Liver (tissue), 9 donors: ENCODE measurements around the gene FRS3. TPM values are rescaled to one million over a fixed set of nuclear protein-coding genes. Genes with fewer than 3 reads are reported as not detected.

Experiments
- DNase-seq: peaks from one replicate; pipeline ENCODE4 v3.0.0-alpha.2; 2017; ENCODE audit warnings: low spot score
- H3K27ac ChIP-seq, 2 donors: one replicate each; pipeline ENCODE4 v1.7.0; 2013; ENCODE audit warnings: inconsistent platforms in 2 of 2, low read length in 2 of 2, control low read depth in 1 of 2, low read depth in 1 of 2, mild to moderate bottlenecking in 1 of 2
- H3K27me3 ChIP-seq, 4 donors: one replicate each; pipeline versions ENCODE4 v1.6.1 to v1.7.0; 2013; ENCODE audit warnings: low read length in 3 of 4, inconsistent platforms in 1 of 4, mild to moderate bottlenecking in 1 of 4, moderate library complexity in 1 of 4; ENCODE audit not compliant: control insufficient read depth in 4 of 4, insufficient read depth in 4 of 4
- H3K36me3 ChIP-seq, 4 donors: one replicate each; pipeline versions ENCODE4 v1.6.1 to v1.7.0; 2013; ENCODE audit warnings: low read length in 3 of 4, mild to moderate bottlenecking in 3 of 4, low read depth in 1 of 4, moderate library complexity in 1 of 4; ENCODE audit not compliant: control insufficient read depth in 4 of 4, insufficient read depth in 3 of 4
- H3K4me1 ChIP-seq, 4 donors: one replicate each; pipeline versions ENCODE4 v1.6.1 to v1.7.0; 2013; ENCODE audit warnings: low read length in 3 of 4, mild to moderate bottlenecking in 3 of 4, moderate library complexity in 1 of 4; ENCODE audit not compliant: control insufficient read depth in 4 of 4, insufficient read depth in 4 of 4
- H3K4me3 ChIP-seq, 3 donors: one replicate each; pipeline versions ENCODE4 v1.6.1 to v1.7.0; 2013; ENCODE audit warnings: low read length in 3 of 3, control low read depth in 1 of 3, low read depth in 1 of 3, mild to moderate bottlenecking in 1 of 3
- H3K9ac ChIP-seq, 2 donors: one replicate each; pipeline ENCODE4 v1.7.0; 2013; ENCODE audit warnings: low read length in 2 of 2, mild to moderate bottlenecking in 2 of 2, moderate library complexity in 2 of 2, control low read depth in 1 of 2, low read depth in 1 of 2
- H3K9me3 ChIP-seq, 4 donors: one replicate each; pipeline versions ENCODE4 v1.6.1 to v1.7.0; 2013; ENCODE audit warnings: low read length in 3 of 4; ENCODE audit not compliant: control insufficient read depth in 4 of 4
- EGR1 ChIP-seq, 2 donors: IDR thresholded peaks; 2 replicates each; pipeline ENCODE4 v1.6.1; 2016 to 2018; ENCODE audit warnings: antibody characterized with exemption in 2 of 2, low read depth in 2 of 2
- FOXA1 ChIP-seq: IDR thresholded peaks from 2 replicates; pipeline ENCODE4 v1.6.1; 2016; ENCODE audit warnings: antibody characterized with exemption
- FOXA2 ChIP-seq: IDR thresholded peaks from 2 replicates; pipeline ENCODE4 v1.6.1; 2016; ENCODE audit warnings: antibody characterized with exemption
- GABPA ChIP-seq, 2 donors: IDR thresholded peaks in 1 of 2; conservative IDR thresholded peaks in 1 of 2; 2 replicates each; pipeline ENCODE4 v1.6.1; 2016; ENCODE audit warnings: antibody characterized with exemption in 2 of 2, mild to moderate bottlenecking in 1 of 2, moderate library complexity in 1 of 2
- HNF4A ChIP-seq, 2 donors: conservative IDR thresholded peaks; 2 replicates each; pipeline ENCODE4 v1.6.1; 2016; ENCODE audit warnings: antibody characterized with exemption in 2 of 2, mild to moderate bottlenecking in 2 of 2
- HNF4G ChIP-seq: IDR thresholded peaks from 2 replicates; pipeline ENCODE4 v1.6.1; 2016; ENCODE audit warnings: antibody characterized with exemption
- JUND ChIP-seq, 2 donors: IDR thresholded peaks; 2 replicates each; pipeline ENCODE4 v1.6.1; 2016; ENCODE audit warnings: antibody characterized with exemption in 2 of 2
- NR2F2 ChIP-seq: IDR thresholded peaks from 2 replicates; pipeline ENCODE4 v1.6.1; 2016; ENCODE audit warnings: antibody characterized with exemption
- RAD21 ChIP-seq, 2 donors: IDR thresholded peaks; 2 replicates each; pipeline ENCODE4 v1.6.1; 2016; ENCODE audit warnings: antibody characterized with exemption in 2 of 2, mild to moderate bottlenecking in 2 of 2
- RXRA ChIP-seq, 2 donors: IDR thresholded peaks; 2 replicates each; pipeline ENCODE4 v1.6.1; 2017 to 2018; ENCODE audit warnings: antibody characterized with exemption in 2 of 2, mild to moderate bottlenecking in 1 of 2
- SP1 ChIP-seq: IDR thresholded peaks from 2 replicates; pipeline ENCODE4 v1.6.1; 2018; ENCODE audit warnings: antibody characterized with exemption, mild to moderate bottlenecking
- TAF1 ChIP-seq: conservative IDR thresholded peaks from 2 replicates; pipeline ENCODE4 v1.6.1; 2016; ENCODE audit warnings: antibody characterized with exemption, mild to moderate bottlenecking
- YY1 ChIP-seq: IDR thresholded peaks from 2 replicates; pipeline ENCODE4 v1.6.1; 2016; ENCODE audit warnings: antibody characterized with exemption, mild to moderate bottlenecking
- ZBTB33 ChIP-seq: IDR thresholded peaks from 2 replicates; pipeline ENCODE4 v1.6.1; 2016; ENCODE audit warnings: antibody characterized with exemption
- WGBS: extraction: QIAGEN DNeasy Blood & Tissue Kit; methylation state at CpG from one replicate; pipeline ENCODE4 v1.1.7; 2013; 5-methylcytosine and 5-hydroxymethylcytosine counted together
- polyA plus RNA-seq, 2 donors: library from polyadenylated mRNA; stranded (reverse) in 1 of 2; unstranded in 1 of 2; fragments of 200-250 nt in 1 of 2; fragments of >200 nt in 1 of 2; fragmentation: Nextera tagmentation in 1 of 2; extraction: Ambion mirVana in 1 of 2; gene quantifications; one replicate each; pipeline versions ENCODE4 v1.2.1 to v1.2.3, GENCODE V29; 2013 to 2015
- total RNA-seq, 2 donors: library from RNA; depleted of rRNA; stranded (reverse); fragments of >200 nt; gene quantifications; one replicate each; pipeline ENCODE4 v1.2.3, GENCODE V29; 2014
- TF ChIP-seq, protein P1 (sequence below): IDR thresholded peaks from 2 replicates; pipeline ENCODE4 v1.6.1; 2016; ENCODE audit warnings: antibody characterized with exemption
- TF ChIP-seq, protein P2 (sequence below): IDR thresholded peaks from 2 replicates; pipeline ENCODE4 v1.6.1; 2016; ENCODE audit warnings: antibody characterized with exemption
- TF ChIP-seq, protein P3 (sequence below): fragments of 150-350 bp; IDR thresholded peaks from 2 replicates; pipeline ENCODE4 v1.5.1; 2017; ENCODE audit warnings: improper control_type of control experiment, low read depth, low read length; ENCODE audit not compliant: missing input control
- TF ChIP-seq, protein P4 (sequence below): IDR thresholded peaks from 2 replicates; pipeline ENCODE4 v1.6.1; 2016; ENCODE audit warnings: antibody characterized with exemption, mild to moderate bottlenecking
- donor health status: healthy.
- donor health status: healthy.
- donor health status: healthy.
- donor health status: healthy.
- donor health status: healthy.

The FRS3 gene
- total and polyA plus RNA-seq, 4 donors = 0.42 to 1.6 (median 1.3) TPM

GRCh38 chr6:41781366-41781730 is 1.6 kb upstream of the FRS3 start:
- 26% methylated on average over 3 of the region's 3 CpGs for WGBS
- Histone ChIP-seq H3K27me3 (no peaks in the 10 kb centered on the region), H3K4me1 (peaks cover 6 to 33% (median 24%) of the 10 kb centered on the region in 4 donors), H3K27ac (peak overlapping the region; percentile 51 to 55), H3K4me3 (peak overlapping the region in 2 of 3 donors; percentile 70 to 81), H3K9me3 (no peaks in the 10 kb centered on the region), H3K36me3 (peaks cover 0 to 5% (median 0%) of the 10 kb centered on the region in 4 donors), H3K9ac (peak overlapping the region; percentile 6 to 57)
- TF ChIP-seq HNF4G (no peak), FOXA2 (no peak), NR2F2 (no peak), GABPA (IDR thresholded peaks at IDR 0.05 in 1 of 2, conservative IDR thresholded peaks at IDR 0.05 in 1 of 2) (no peak), EGR1 (IDR thresholded peaks at IDR 0.05; ENCODE audit: low read depth in 2 of 2) (no peak), RXRA (IDR thresholded peaks at IDR 0.05) (no peak), YY1 (peak; percentile 0), JUND (IDR thresholded peaks at IDR 0.05) (peak in 1 of 2 donors; percentile 2)
- TF ChIP-seq, protein P1, sequence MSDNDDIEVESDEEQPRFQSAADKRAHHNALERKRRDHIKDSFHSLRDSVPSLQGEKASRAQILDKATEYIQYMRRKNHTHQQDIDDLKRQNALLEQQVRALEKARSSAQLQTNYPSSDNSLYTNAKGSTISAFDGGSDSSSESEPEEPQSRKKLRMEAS = no peak
- no peak for DNase-seq

- no peaks in the 10 kb centered on the region for H3K27me3 ChIP-seq
- TF ChIP-seq TAF1 = no peak
- TF ChIP-seq, protein P1 = no peak
- TF ChIP-seq SP1 = peak; percentile 28
- TF ChIP-seq JUND (IDR thresholded peaks at IDR 0.05) = no peak
- TF ChIP-seq FOXA2 = no peak
- TF ChIP-seq RXRA (IDR thresholded peaks at IDR 0.05) = peak in 1 of 2 donors; percentile 18
- TF ChIP-seq, protein P2, sequence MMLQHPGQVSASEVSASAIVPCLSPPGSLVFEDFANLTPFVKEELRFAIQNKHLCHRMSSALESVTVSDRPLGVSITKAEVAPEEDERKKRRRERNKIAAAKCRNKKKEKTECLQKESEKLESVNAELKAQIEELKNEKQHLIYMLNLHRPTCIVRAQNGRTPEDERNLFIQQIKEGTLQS = no peak
- no peak for TF ChIP-seq RAD21 (IDR thresholded peaks at IDR 0.05)
- TF ChIP-seq, protein P3, sequence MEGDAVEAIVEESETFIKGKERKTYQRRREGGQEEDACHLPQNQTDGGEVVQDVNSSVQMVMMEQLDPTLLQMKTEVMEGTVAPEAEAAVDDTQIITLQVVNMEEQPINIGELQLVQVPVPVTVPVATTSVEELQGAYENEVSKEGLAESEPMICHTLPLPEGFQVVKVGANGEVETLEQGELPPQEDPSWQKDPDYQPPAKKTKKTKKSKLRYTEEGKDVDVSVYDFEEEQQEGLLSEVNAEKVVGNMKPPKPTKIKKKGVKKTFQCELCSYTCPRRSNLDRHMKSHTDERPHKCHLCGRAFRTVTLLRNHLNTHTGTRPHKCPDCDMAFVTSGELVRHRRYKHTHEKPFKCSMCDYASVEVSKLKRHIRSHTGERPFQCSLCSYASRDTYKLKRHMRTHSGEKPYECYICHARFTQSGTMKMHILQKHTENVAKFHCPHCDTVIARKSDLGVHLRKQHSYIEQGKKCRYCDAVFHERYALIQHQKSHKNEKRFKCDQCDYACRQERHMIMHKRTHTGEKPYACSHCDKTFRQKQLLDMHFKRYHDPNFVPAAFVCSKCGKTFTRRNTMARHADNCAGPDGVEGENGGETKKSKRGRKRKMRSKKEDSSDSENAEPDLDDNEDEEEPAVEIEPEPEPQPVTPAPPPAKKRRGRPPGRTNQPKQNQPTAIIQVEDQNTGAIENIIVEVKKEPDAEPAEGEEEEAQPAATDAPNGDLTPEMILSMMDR = no peak
- peak in 1 of 2 donors; percentile 14 for TF ChIP-seq GABPA (IDR thresholded peaks at IDR 0.05 in 1 of 2, conservative IDR thresholded peaks at IDR 0.05 in 1 of 2)
- TF ChIP-seq HNF4G = no peak
- peak in 1 of 2 donors; percentile 7 for TF ChIP-seq HNF4A (conservative IDR thresholded peaks at IDR 0.05)
- TF ChIP-seq, protein P4, sequence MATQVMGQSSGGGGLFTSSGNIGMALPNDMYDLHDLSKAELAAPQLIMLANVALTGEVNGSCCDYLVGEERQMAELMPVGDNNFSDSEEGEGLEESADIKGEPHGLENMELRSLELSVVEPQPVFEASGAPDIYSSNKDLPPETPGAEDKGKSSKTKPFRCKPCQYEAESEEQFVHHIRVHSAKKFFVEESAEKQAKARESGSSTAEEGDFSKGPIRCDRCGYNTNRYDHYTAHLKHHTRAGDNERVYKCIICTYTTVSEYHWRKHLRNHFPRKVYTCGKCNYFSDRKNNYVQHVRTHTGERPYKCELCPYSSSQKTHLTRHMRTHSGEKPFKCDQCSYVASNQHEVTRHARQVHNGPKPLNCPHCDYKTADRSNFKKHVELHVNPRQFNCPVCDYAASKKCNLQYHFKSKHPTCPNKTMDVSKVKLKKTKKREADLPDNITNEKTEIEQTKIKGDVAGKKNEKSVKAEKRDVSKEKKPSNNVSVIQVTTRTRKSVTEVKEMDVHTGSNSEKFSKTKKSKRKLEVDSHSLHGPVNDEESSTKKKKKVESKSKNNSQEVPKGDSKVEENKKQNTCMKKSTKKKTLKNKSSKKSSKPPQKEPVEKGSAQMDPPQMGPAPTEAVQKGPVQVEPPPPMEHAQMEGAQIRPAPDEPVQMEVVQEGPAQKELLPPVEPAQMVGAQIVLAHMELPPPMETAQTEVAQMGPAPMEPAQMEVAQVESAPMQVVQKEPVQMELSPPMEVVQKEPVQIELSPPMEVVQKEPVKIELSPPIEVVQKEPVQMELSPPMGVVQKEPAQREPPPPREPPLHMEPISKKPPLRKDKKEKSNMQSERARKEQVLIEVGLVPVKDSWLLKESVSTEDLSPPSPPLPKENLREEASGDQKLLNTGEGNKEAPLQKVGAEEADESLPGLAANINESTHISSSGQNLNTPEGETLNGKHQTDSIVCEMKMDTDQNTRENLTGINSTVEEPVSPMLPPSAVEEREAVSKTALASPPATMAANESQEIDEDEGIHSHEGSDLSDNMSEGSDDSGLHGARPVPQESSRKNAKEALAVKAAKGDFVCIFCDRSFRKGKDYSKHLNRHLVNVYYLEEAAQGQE = no peak
- TF ChIP-seq EGR1 (IDR thresholded peaks at IDR 0.05; ENCODE audit: low read depth in 2 of 2) = no peak
- peak; percentile 7 for TF ChIP-seq NR2F2
- TF ChIP-seq YY1 = peak; percentile 20
- no peak for TF ChIP-seq FOXA1
- TF ChIP-seq ZBTB33 = no peak
- H3K4me1 ChIP-seq = peaks cover 2 to 27% (median 20%) of the 10 kb centered on the region in 4 donors
- peak within 1 kb of the TSS; percentile 51 to 66 for H3K27ac ChIP-seq
- peak within 1 kb of the TSS; percentile 6 to 57 for H3K9ac ChIP-seq
- WGBS = under 1% methylated on average over 36 of the region's 36 CpGs
- H3K4me3 ChIP-seq = peak within 1 kb of the TSS; percentile 75 to 85 (median 81)
- peak; percentile 47 for DNase-seq
- H3K36me3 ChIP-seq = peaks cover 0 to 5% (median 0%) of the 10 kb centered on the region in 4 donors
- no peaks in the 10 kb centered on the region for H3K9me3 ChIP-seq
Observed at GRCh38 chr6:41780551-41781365, 1.1 kb upstream of the FRS3 start, which contains the start of gene PRICKLE4. PRICKLE4 (plus strand) TSS chr6:41780782; CDS start chr6:41783474, 2,692 bp downstream.
